GM12891 (cell line): ENCODE results near the gene NALF2.

Experiments used
- POLR2A ChIP-seq: IDR thresholded peaks from 2 replicates; pipeline ENCODE4 v1.6.1; 2011; ENCODE audit warnings: low read depth, low read length, control low read depth
- POLR2AphosphoS5 ChIP-seq: IDR thresholded peaks from 2 replicates; pipeline ENCODE4 v1.6.1; 2011; ENCODE audit warnings: low read depth, low read length, control low read depth
- POU2F2 ChIP-seq: IDR thresholded peaks from 2 replicates; pipeline ENCODE4 v1.6.1; 2011; ENCODE audit warnings: low read depth, mild to moderate bottlenecking, control low read depth, low read length, moderate library complexity
- SPI1 ChIP-seq: IDR thresholded peaks from 2 replicates; pipeline ENCODE4 v1.6.1; 2011; ENCODE audit warnings: low read depth, low read length, control low read depth
- TAF1 ChIP-seq: IDR thresholded peaks from 2 replicates; pipeline ENCODE4 v1.6.1; 2011; ENCODE audit warnings: low read depth, low read length, control low read depth

GRCh38 chrX:69466546-69466945 lies 37.6 kb upstream of the NALF2 start:
- TF ChIP-seq POLR2AphosphoS5 = no peak
- TF ChIP-seq POLR2A = no peak
- TF ChIP-seq TAF1 = no peak
- TF ChIP-seq SPI1 = no peak
- no peak for TF ChIP-seq POU2F2
